ENCODE data around the gene LPIN3.

DNA sequence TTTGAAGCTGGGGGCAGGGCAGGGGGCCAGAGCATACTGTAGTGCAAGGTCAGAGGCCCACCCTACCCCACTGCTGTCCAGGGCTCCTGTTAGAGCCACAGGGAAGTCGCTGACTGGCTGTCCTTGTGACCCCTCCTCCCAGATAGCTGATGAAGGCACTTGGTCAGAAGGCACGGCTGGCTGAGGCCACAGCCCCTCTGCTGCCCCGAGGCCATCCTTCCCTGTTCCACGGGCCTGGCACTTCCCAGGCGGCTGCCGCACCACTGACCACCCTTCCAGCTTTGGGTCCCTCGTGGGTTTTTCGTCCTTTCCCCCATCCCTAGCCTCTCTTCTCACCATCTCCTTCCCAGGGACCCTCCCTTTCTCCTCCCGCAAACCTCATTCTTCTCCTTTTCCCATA lies 35.2 kb downstream of the LPIN3 start:
- TF ChIP-seq, protein P1, sequence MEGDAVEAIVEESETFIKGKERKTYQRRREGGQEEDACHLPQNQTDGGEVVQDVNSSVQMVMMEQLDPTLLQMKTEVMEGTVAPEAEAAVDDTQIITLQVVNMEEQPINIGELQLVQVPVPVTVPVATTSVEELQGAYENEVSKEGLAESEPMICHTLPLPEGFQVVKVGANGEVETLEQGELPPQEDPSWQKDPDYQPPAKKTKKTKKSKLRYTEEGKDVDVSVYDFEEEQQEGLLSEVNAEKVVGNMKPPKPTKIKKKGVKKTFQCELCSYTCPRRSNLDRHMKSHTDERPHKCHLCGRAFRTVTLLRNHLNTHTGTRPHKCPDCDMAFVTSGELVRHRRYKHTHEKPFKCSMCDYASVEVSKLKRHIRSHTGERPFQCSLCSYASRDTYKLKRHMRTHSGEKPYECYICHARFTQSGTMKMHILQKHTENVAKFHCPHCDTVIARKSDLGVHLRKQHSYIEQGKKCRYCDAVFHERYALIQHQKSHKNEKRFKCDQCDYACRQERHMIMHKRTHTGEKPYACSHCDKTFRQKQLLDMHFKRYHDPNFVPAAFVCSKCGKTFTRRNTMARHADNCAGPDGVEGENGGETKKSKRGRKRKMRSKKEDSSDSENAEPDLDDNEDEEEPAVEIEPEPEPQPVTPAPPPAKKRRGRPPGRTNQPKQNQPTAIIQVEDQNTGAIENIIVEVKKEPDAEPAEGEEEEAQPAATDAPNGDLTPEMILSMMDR (IDR thresholded peaks at IDR 0.05) = no peak
- no peak for TF ChIP-seq EP300 (IDR thresholded peaks at IDR 0.05)
- TF ChIP-seq POLR2A (IDR thresholded peaks at IDR 0.05) = no peak
- no peak for TF ChIP-seq POLR2AphosphoS5 (IDR thresholded peaks at IDR 0.05)
